CD8-positive, alpha-beta memory T cell (primary cell): ENCODE measurements around the gene DCLRE1B. TPM values are rescaled to one million over a fixed set of nuclear protein-coding genes. Genes with fewer than 3 reads are reported as not detected.

Experiments
- CTCF ChIA-PET: fragments of 350-600 bp; sonication (Branson Sonifier 250); formaldehyde crosslinking; loops from one replicate; lab custom pipeline; 2021; ENCODE audit warnings: antibody characterized with exemption; lab: Charles Lee
- POLR2A ChIA-PET: fragments of 350-600 bp; sonication (Branson Sonifier 250); formaldehyde crosslinking; loops from one replicate; lab custom pipeline; 2021; ENCODE audit warnings: antibody characterized with exemption; lab: Charles Lee
- DNase-seq, 5 donors: peaks; one replicate each; pipeline versions ENCODE4 v3.0.0 to v3.0.0-alpha.2; 2020 to 2022; ENCODE audit warnings: mixed read lengths in 1 of 5
- H3K27ac ChIP-seq: one replicate; pipeline ENCODE4 v1.7.0; 2013; ENCODE audit warnings: low read depth, mild to moderate bottlenecking, low read length, moderate library complexity
- H3K27me3 ChIP-seq: 2 replicates; pipeline ENCODE4 v1.7.0; 2013; ENCODE audit warnings: low read length, mild to moderate bottlenecking; ENCODE audit not compliant: insufficient read depth, poor library complexity, severe bottlenecking
- H3K36me3 ChIP-seq: 2 replicates; pipeline ENCODE4 v1.7.0; 2013; ENCODE audit warnings: mild to moderate bottlenecking, low read length, moderate library complexity; ENCODE audit not compliant: insufficient read depth
- H3K4me1 ChIP-seq: 2 replicates; pipeline ENCODE4 v1.7.0; 2013; ENCODE audit warnings: mild to moderate bottlenecking, low read length, moderate library complexity; ENCODE audit not compliant: insufficient read depth
- H3K4me3 ChIP-seq: 2 replicates; pipeline ENCODE4 v1.7.0; 2013; ENCODE audit warnings: mild to moderate bottlenecking, low read length
- H3K9me3 ChIP-seq: 2 replicates; pipeline ENCODE4 v1.7.0; 2013; ENCODE audit warnings: mild to moderate bottlenecking, low read length
- H3K27ac Mint-ChIP-seq, 8 donors: one replicate each; pipeline ENCODE4 v1.8.0; 2020 to 2021; ENCODE audit warnings: mixed read lengths in 8 of 8, mild to moderate bottlenecking in 6 of 8, inconsistent platforms in 3 of 8, moderate library complexity in 3 of 8
- H3K27me3 Mint-ChIP-seq, 2 donors: one replicate each; pipeline ENCODE4 v1.8.0; 2020 to 2021; ENCODE audit warnings: mixed read lengths in 2 of 2, mild to moderate bottlenecking in 1 of 2, moderate library complexity in 1 of 2
- H3K36me3 Mint-ChIP-seq, 3 donors: one replicate each; pipeline ENCODE4 v1.8.0; 2020 to 2021; ENCODE audit warnings: mixed read lengths in 3 of 3, inconsistent platforms in 1 of 3, mild to moderate bottlenecking in 1 of 3
- H3K4me1 Mint-ChIP-seq, 3 donors: one replicate each; pipeline ENCODE4 v1.8.0; 2020 to 2021; ENCODE audit warnings: mixed read lengths in 3 of 3, inconsistent platforms in 1 of 3, mild to moderate bottlenecking in 1 of 3
- H3K4me3 Mint-ChIP-seq, 7 donors: one replicate each; pipeline ENCODE4 v1.8.0; 2020 to 2021; ENCODE audit warnings: mixed read lengths in 7 of 7, mild to moderate bottlenecking in 6 of 7, moderate library complexity in 4 of 7, inconsistent platforms in 2 of 7
- H3K9me3 Mint-ChIP-seq, 5 donors: one replicate each; pipeline ENCODE4 v1.8.0; 2020 to 2022; ENCODE audit warnings: mixed read lengths in 5 of 5, mild to moderate bottlenecking in 3 of 5, moderate library complexity in 2 of 5, inconsistent platforms in 1 of 5
- polyA plus RNA-seq: library from polyadenylated mRNA; unstranded; fragments of 300-500 nt; fragmentation: Illumina TruSeq; gene quantifications from one replicate; pipeline ENCODE4 v1.2.3, GENCODE V29; 2021
- total RNA-seq, 2 experiments: library from RNA; stranded (reverse); gene quantifications; one replicate each; pipeline ENCODE4 v1.2.3, GENCODE V29; 2021

Gene DCLRE1B
- total RNA-seq (10 to 100 TPM; 31.2 to 32.1 TPM), polyA plus RNA-seq (5.1 TPM)

DNA sequence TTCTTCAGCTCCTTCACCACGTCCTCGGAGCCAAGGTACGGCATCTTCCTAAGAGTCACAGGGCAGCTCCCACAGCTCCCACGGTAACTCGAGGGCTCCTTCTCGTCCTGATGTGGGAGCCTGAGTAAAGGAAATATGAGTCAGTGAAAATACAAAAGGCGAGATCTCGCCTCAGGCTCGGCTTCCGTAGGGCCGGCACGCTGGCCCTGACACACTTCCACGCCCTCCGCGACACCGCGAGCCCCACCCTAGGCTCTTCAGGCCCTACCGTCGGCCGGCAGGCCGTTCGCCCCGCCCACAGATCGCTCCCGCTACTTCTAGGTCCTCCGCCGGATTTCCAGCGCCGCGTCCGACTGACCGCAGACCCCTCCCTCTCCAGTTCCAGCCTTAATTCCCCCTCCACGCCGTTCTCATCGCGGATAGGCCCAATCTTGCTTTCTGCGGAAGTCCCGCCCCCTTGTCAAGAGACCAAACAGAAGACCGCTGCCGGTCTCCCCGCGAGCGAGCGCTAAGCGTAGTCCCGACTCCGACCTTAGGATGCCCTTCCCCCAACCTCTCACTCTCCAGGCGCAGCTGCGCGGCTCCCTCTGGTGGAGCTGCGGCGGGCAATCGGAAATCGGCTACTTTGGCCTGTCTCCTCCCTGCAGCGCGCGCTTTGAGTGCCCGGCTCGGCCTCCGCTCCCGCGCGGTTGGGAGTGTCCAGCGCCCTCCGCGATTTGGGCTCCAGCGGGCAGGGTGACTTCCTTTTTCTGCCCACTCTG is at the start of gene DCLRE1B, which contains the start of gene AP4B1:
DCLRE1B (plus strand) TSS at position 653 of the 761 bp plus-strand sequence. CDS start 261 bp downstream, outside the sequence.
AP4B1 (minus strand) TSS at position 126 of the 761 bp plus-strand sequence; CDS start at position 44, 82 bp downstream.
- peaks cover 17% of the 10 kb centered on the region for H3K36me3 ChIP-seq
- Mint-ChIP-seq H3K36me3 (peaks cover 0 to 59% (median 15%) of the 10 kb centered on the region in 3 donors), H3K4me1 (peaks cover 49 to 69% (median 58%) of the 10 kb centered on the region in 3 donors)

DNA sequence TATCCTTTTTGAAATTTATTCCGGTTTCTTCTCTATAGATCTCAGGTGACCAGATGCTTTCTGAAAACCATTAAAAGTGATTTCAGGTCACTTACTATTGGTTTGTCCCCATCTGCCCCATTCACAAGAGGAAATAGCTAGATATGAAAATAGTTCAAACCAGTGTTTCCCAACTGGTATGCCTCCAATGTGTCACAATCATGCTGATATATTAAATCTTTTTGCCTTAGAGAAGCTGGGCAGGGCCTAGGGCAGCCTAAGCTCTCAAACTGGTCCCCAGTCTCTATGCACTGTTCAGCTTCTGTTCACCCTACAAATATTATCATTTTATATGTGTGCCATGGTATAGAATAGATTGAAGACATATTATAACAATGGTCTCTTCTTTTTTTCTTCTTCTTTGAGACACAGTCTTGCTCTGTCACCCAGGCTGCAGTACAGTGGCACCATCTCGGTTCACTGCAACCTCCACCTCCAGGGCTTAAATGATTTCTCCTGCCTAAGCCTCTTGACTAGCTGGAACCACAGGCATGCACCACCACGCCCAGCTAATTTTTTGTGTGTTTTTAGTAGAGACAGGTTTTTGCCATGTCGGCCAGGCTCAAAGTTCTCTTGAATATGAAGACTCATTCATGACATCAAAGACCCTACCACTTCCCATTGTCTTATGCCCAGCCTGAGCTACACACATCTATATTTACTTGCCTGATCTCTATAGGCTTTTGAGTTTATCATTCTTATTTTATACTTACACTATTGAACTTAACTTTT is 49.3 kb upstream of the DCLRE1B start:
- CTCF ChIA-PET: interaction anchor here (1.0 to 1.5 kb wide), 2 partner anchors 98 to 108 kb away, joined by 3 read pairs; no protein-coding TSS in a partner anchor
- H3K27ac Mint-ChIP-seq: peak overlapping the region in 6 of 8 donors; percentile 6 to 75 (median 44)
- no peak overlapping the region for H3K4me3 ChIP-seq

More for the DNA sequence above, at the start of gene DCLRE1B, which contains the start of gene AP4B1:
- peak; percentile 93 to 99 (median 97) for DNase-seq
- no peaks in the 10 kb centered on the region for H3K27me3 ChIP-seq
- Mint-ChIP-seq H3K27me3 (peaks cover 0 to 2% of the 10 kb centered on the region in 2 donors), H3K9me3 (no peaks in the 10 kb centered on the region), H3K4me3 (peak within 1 kb of the TSS; percentile 93 to 100 (median 95)), H3K27ac (peak within 1 kb of the TSS; percentile 95 to 100 (median 99))
- peak within 1 kb of the TSS; percentile 94 for H3K27ac ChIP-seq
- no peaks in the 10 kb centered on the region for H3K9me3 ChIP-seq
- peak within 1 kb of the TSS; percentile 96 for H3K4me3 ChIP-seq
- POLR2A ChIA-PET: interaction anchor here (0.8 to 3.9 kb wide), 11 partner anchors 10 to 437 kb away, joined by 3 to 95 read pairs (median 7); partner anchors contain the start of genes HIPK1 and RSBN1
- peaks cover 34% of the 10 kb centered on the region for H3K4me1 ChIP-seq
- CTCF ChIA-PET: interaction anchor here (0.7 to 5.8 kb wide), 21 partner anchors 11 to 146 kb away, joined by 3 to 95 read pairs (median 6); partner anchors contain the start of genes HIPK1 and RSBN1

DNA sequence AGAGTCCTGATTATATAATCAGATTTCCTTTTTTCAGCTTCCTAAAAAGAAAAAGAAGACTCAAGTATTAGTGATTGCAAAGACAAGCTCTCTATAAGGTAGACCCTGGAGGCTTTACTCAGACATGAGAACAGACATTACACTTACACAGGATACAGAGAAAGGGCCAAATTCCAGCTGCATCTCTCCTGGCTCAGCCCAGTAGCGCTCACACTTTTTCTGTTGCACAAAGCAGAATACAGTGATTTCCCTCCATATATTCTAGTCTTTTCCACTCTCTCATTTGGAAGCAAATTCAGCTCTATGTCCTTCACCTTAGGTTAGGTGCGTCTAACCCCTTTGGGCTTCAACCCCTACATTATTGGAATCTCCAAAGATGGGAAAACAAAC is 48.7 kb upstream of the DCLRE1B start:
- no peak overlapping the region for H3K4me3 ChIP-seq
- POLR2A ChIA-PET: no interaction called here
- CTCF ChIA-PET: interaction anchor here (1.0 to 1.5 kb wide), 2 partner anchors 97 to 107 kb away, joined by 3 read pairs; no protein-coding TSS in a partner anchor
- peaks cover 17% of the 10 kb centered on the region for H3K36me3 ChIP-seq
- no peaks in the 10 kb centered on the region for H3K27me3 Mint-ChIP-seq
- DNase-seq: no peak
- H3K27ac ChIP-seq: no peak overlapping the region
- peak overlapping the region in 7 of 8 donors; percentile 6 to 75 (median 20) for H3K27ac Mint-ChIP-seq
- H3K27me3 ChIP-seq: no peaks in the 10 kb centered on the region
- H3K36me3 Mint-ChIP-seq: peaks cover 11 to 69% (median 22%) of the 10 kb centered on the region in 3 donors
- H3K9me3 Mint-ChIP-seq: no peaks in the 10 kb centered on the region
- H3K4me3 Mint-ChIP-seq: no peak overlapping the region
- H3K4me1 ChIP-seq: peaks cover 20% of the 10 kb centered on the region
- no peaks in the 10 kb centered on the region for H3K9me3 ChIP-seq
- peaks cover 22 to 35% (median 32%) of the 10 kb centered on the region in 3 donors for H3K4me1 Mint-ChIP-seq

More for the DNA sequence above, 49.3 kb upstream of the DCLRE1B start:
- Histone ChIP-seq H3K9me3 (no peaks in the 10 kb centered on the region), H3K27ac (no peak overlapping the region), H3K27me3 (no peaks in the 10 kb centered on the region), H3K4me1 (peaks cover 18% of the 10 kb centered on the region), H3K36me3 (peaks cover 17% of the 10 kb centered on the region)
- Mint-ChIP-seq H3K27me3 (no peaks in the 10 kb centered on the region), H3K4me1 (peaks cover 20 to 33% (median 29%) of the 10 kb centered on the region in 3 donors), H3K4me3 (no peak overlapping the region), H3K36me3 (peaks cover 11 to 72% (median 23%) of the 10 kb centered on the region in 3 donors), H3K9me3 (no peaks in the 10 kb centered on the region)
- no peak for DNase-seq
- POLR2A ChIA-PET: no interaction called here

DNA sequence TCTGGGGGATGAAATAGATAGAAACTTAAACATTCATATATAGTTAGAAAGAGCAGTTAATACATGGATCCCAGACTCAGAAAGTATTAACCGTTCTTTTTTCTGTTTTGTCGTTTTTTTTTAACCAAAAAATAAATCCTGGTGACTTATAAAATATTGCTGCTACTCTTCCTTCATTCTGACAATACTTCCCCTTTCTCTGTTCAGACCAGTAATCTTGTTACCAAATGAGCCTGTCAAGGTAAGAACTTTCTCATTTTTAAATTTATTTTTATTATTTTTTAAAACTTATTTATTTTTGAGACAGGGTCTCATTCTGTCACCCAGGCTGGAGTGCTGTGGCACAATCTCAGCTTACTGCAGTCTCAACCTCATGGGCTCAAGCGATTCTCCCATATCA is 47.4 kb upstream of the DCLRE1B start:
- ChIA-PET POLR2A (interaction anchor here (0.5 kb wide), 1 partner anchor 31 kb away, joined by 3 read pairs; no protein-coding TSS in a partner anchor), CTCF (no interaction called here)
- Histone ChIP-seq H3K4me1 (peaks cover 20% of the 10 kb centered on the region), H3K4me3 (no peak overlapping the region), H3K27ac (no peak overlapping the region), H3K36me3 (peaks cover 17% of the 10 kb centered on the region), H3K9me3 (no peaks in the 10 kb centered on the region), H3K27me3 (no peaks in the 10 kb centered on the region)
- DNase-seq: no peak
- H3K4me1 Mint-ChIP-seq: peaks cover 32 to 44% (median 44%) of the 10 kb centered on the region in 3 donors
- H3K27me3 Mint-ChIP-seq: no peaks in the 10 kb centered on the region
- no peak overlapping the region for H3K4me3 Mint-ChIP-seq
- H3K9me3 Mint-ChIP-seq: no peaks in the 10 kb centered on the region
- peaks cover 8 to 65% (median 22%) of the 10 kb centered on the region in 3 donors for H3K36me3 Mint-ChIP-seq
- H3K27ac Mint-ChIP-seq: peak overlapping the region in 4 of 8 donors; percentile 25 to 81 (median 66)

DNA sequence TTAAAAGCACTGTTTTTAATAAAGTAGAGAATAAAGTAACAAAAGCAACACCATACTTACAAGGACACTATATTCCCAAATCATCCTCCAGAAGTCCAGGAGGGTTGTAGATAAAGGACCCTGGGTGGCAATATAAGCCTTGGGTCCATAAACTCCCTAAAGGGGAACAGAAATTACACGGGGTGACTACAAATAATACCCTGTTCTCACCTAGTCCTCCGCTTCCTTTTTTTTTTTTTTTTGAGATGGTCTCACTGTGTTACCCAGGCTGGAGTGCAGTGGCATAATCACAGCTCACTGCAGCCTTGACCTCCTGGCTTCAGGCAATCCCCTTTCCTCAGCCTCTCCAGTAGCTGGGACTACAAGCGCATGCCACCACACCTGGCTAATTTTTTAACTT is 46.7 kb upstream of the DCLRE1B start:
- no peak overlapping the region for H3K27ac ChIP-seq
- Mint-ChIP-seq H3K4me1 (peaks cover 36 to 51% (median 50%) of the 10 kb centered on the region in 3 donors), H3K27ac (peak overlapping the region in 6 of 8 donors; percentile 44 to 89 (median 61)), H3K9me3 (no peaks in the 10 kb centered on the region), H3K4me3 (no peak overlapping the region), H3K36me3 (peaks cover 8 to 67% (median 24%) of the 10 kb centered on the region in 3 donors), H3K27me3 (no peaks in the 10 kb centered on the region)
- peaks cover 17% of the 10 kb centered on the region for H3K36me3 ChIP-seq
- peaks cover 20% of the 10 kb centered on the region for H3K4me1 ChIP-seq
- H3K9me3 ChIP-seq: no peaks in the 10 kb centered on the region
- CTCF ChIA-PET: interaction anchor here (2.4 kb wide), 1 partner anchor 45 kb away, joined by 15 read pairs; the partner anchor contains the start of gene AP4B1
- H3K27me3 ChIP-seq: no peaks in the 10 kb centered on the region
- POLR2A ChIA-PET: no interaction called here
- no peak overlapping the region for H3K4me3 ChIP-seq
- DNase-seq: no peak

DNA sequence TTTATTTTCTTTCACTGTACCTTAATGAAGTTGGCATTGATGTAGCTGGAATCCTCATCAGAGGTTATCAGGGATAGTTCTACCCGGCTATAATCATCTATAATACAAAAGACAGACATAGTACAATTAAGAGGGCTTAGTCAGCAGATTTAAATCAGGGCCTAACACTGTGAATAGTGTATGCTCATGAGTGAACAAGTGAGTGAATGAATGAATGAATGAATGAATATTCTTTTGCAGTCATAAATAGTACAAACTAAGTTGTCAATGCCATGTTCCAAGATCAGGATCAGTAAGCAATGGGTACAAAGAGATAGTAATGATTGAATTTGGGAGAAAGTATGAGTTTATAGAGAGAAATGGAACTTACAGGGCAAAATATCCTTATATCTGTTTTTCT is 46.1 kb upstream of the DCLRE1B start:
- POLR2A ChIA-PET: interaction anchor here (0.6 to 1.1 kb wide), 4 partner anchors 20 to 116 kb away, joined by 3 to 5 read pairs (median 3); partner anchors contain the start of gene HIPK1
- CTCF ChIA-PET: interaction anchor here (1.6 to 2.4 kb wide), 2 partner anchors 27 to 45 kb away, joined by 3 to 15 read pairs; partner anchors contain the start of gene AP4B1
- Mint-ChIP-seq H3K27me3 (no peaks in the 10 kb centered on the region), H3K9me3 (no peaks in the 10 kb centered on the region), H3K4me1 (peaks cover 38 to 55% (median 53%) of the 10 kb centered on the region in 3 donors), H3K4me3 (peak overlapping the region in 3 of 7 donors; percentile 50 to 61 (median 59)), H3K27ac (peak overlapping the region in 7 of 8 donors; percentile 25 to 90 (median 75)), H3K36me3 (peaks cover 8 to 71% (median 25%) of the 10 kb centered on the region in 3 donors)
- Histone ChIP-seq H3K27ac (no peak overlapping the region), H3K9me3 (no peaks in the 10 kb centered on the region), H3K4me1 (peaks cover 20% of the 10 kb centered on the region), H3K27me3 (no peaks in the 10 kb centered on the region), H3K4me3 (no peak overlapping the region), H3K36me3 (peaks cover 17% of the 10 kb centered on the region)
- no peak for DNase-seq
